ENCODE results near the gene CHMP1A. TPM values are rescaled to one million over a fixed set of nuclear protein-coding genes. Genes with fewer than 3 reads are reported as not detected.

CHMP1A gene
- total RNA-seq, 1 experiment from 2014 or later, result 108 TPM

- no peak overlapping the region for H3K27ac ChIP-seq (ENCODE audit: low read length)
- no peak overlapping the region for H3K4me3 ChIP-seq (ENCODE audit: low read length)
- DNase-seq, result no peak
- no peaks in the 10 kb centered on the region for H4K20me1 ChIP-seq (ENCODE audit: low read length)
- H3K27me3 ChIP-seq (ENCODE audit: low read length), result no peaks in the 10 kb centered on the region
- no peaks in the 10 kb centered on the region for H3K79me2 ChIP-seq (ENCODE audit: low read length)
- intact Hi-C loops (cut with micrococcal nuclease), result loop anchor here (10.0 kb wide), 1 partner anchor 110 kb away; the partner anchor contains the start of gene FANCA
- no peak overlapping the region for H3K9ac ChIP-seq (ENCODE audit: low read length)
- H2AFZ ChIP-seq (ENCODE audit: low read length), result no peak overlapping the region
- POLR2A ChIA-PET (ENCODE audit: unreplicated experiment), result no interaction called here
- no TSS peak for BruUV-seq (replicated peaks)
- H3K9me2 ChIP-seq (replicated peaks; ENCODE audit: low read length), result no peaks in the 10 kb centered on the region
- no peaks in the 10 kb centered on the region for H3K9me3 ChIP-seq (ENCODE audit: low read length)
- no peaks in the 10 kb centered on the region for H3F3A ChIP-seq (ENCODE audit: low read length, unreplicated experiment)
- ATAC-seq, result no peak
- no peak for TF ChIP-seq CTCF (conservative IDR thresholded peaks at IDR 0.05; ENCODE audit: low read depth, low read length)
- TF ChIP-seq EZH2phosphoT487 (IDR thresholded peaks at IDR 0.05; ENCODE audit: borderline replicate concordance, low read length), result no peak
- TF ChIP-seq EZH2 (IDR thresholded peaks at IDR 0.05; ENCODE audit: low read length, unreplicated experiment), result no peak
- H3K4me1 ChIP-seq (ENCODE audit: insufficient read depth, low read length), result peaks cover 5% of the 10 kb centered on the region
- no peaks in the 10 kb centered on the region for H3K36me3 ChIP-seq (ENCODE audit: low read depth, low read length)
- CTCF ChIA-PET, result no interaction called here
- H3K4me2 ChIP-seq (ENCODE audit: low read length), result no peak overlapping the region
Measured at GRCh38 chr16:89705006-89705405, 47.5 kb upstream of the CHMP1A start.

GRCh38 chr16:89704281-89704680 lies 46.8 kb upstream of the CHMP1A start:
- ChIA-PET POLR2A (ENCODE audit: unreplicated experiment) (no interaction called here), CTCF (no interaction called here)
- DNase-seq, result no peak
- Histone ChIP-seq H3K79me2 (ENCODE audit: low read length) (no peaks in the 10 kb centered on the region), H3F3A (ENCODE audit: low read length, unreplicated experiment) (no peaks in the 10 kb centered on the region), H3K27me3 (ENCODE audit: low read length) (no peaks in the 10 kb centered on the region), H3K4me1 (ENCODE audit: insufficient read depth, low read length) (peaks cover 9% of the 10 kb centered on the region), H3K9me3 (ENCODE audit: low read length) (no peaks in the 10 kb centered on the region), H3K36me3 (ENCODE audit: low read depth, low read length) (no peaks in the 10 kb centered on the region), H3K9ac (ENCODE audit: low read length) (no peak overlapping the region), H4K20me1 (ENCODE audit: low read length) (no peaks in the 10 kb centered on the region), H3K4me3 (ENCODE audit: low read length) (no peak overlapping the region), H3K4me2 (ENCODE audit: low read length) (no peak overlapping the region), H2AFZ (ENCODE audit: low read length) (no peak overlapping the region), H3K9me2 (replicated peaks; ENCODE audit: low read length) (no peaks in the 10 kb centered on the region), H3K27ac (ENCODE audit: low read length) (no peak overlapping the region)
- no TSS peak for BruUV-seq (replicated peaks)
- no peak for ATAC-seq
- intact Hi-C loops (cut with micrococcal nuclease), result loop anchor here (5.0 to 10.0 kb wide), 2 partner anchors 111 to 168 kb away; partner anchors contain the start of genes FANCA and TCF25
- TF ChIP-seq CTCF (conservative IDR thresholded peaks at IDR 0.05; ENCODE audit: low read depth, low read length) (no peak), EZH2 (IDR thresholded peaks at IDR 0.05; ENCODE audit: low read length, unreplicated experiment) (no peak), EZH2phosphoT487 (IDR thresholded peaks at IDR 0.05; ENCODE audit: borderline replicate concordance, low read length) (no peak)

Measured in PC-3 (cell line).